Activated T-cell treated with anti-CD3 and anti-CD28 coated beads, Interleukin-2, amount 50 U/mL, for 4 hours (primary cell): Measurements from ENCODE around the gene ISG15. TPM values are rescaled to one million over a fixed set of nuclear protein-coding genes. Genes with fewer than 3 reads are reported as not detected.

Experiments
- ATAC-seq, 2 donors: fragments of 200-7000 bp; cut with Tn5 transposase; one replicate each; pipeline ENCODE4 v1.10.0; 2021
- DNase-seq: peaks from one replicate; pipeline ENCODE4 v3.0.0-alpha.2; 2020
- H3K27me3 Mint-ChIP-seq: one replicate; pipeline ENCODE4 v1.8.0; 2021; ENCODE audit warnings: low read depth, mixed read lengths
- H3K36me3 Mint-ChIP-seq: one replicate; pipeline ENCODE4 v1.8.0; 2022; ENCODE audit warnings: mixed read lengths; ENCODE audit not compliant: insufficient read depth
- H3K4me1 Mint-ChIP-seq: one replicate; pipeline ENCODE4 v1.8.0; 2021; ENCODE audit warnings: low read depth, mixed read lengths
- H3K4me3 Mint-ChIP-seq: one replicate; pipeline ENCODE4 v1.8.0; 2021; ENCODE audit warnings: mild to moderate bottlenecking, moderate library complexity, mixed read lengths
- H3K9me3 Mint-ChIP-seq: one replicate; pipeline ENCODE4 v1.8.0; 2021; ENCODE audit warnings: mixed read lengths
- total RNA-seq, 3 donors: library from RNA; stranded (reverse); gene quantifications; one replicate each; pipeline ENCODE4 v1.2.1, GENCODE V29; 2021

Gene ISG15
- total RNA-seq: 10 to 100 TPM; 22.3 to 23.7 (median 22.9) TPM

DNA sequence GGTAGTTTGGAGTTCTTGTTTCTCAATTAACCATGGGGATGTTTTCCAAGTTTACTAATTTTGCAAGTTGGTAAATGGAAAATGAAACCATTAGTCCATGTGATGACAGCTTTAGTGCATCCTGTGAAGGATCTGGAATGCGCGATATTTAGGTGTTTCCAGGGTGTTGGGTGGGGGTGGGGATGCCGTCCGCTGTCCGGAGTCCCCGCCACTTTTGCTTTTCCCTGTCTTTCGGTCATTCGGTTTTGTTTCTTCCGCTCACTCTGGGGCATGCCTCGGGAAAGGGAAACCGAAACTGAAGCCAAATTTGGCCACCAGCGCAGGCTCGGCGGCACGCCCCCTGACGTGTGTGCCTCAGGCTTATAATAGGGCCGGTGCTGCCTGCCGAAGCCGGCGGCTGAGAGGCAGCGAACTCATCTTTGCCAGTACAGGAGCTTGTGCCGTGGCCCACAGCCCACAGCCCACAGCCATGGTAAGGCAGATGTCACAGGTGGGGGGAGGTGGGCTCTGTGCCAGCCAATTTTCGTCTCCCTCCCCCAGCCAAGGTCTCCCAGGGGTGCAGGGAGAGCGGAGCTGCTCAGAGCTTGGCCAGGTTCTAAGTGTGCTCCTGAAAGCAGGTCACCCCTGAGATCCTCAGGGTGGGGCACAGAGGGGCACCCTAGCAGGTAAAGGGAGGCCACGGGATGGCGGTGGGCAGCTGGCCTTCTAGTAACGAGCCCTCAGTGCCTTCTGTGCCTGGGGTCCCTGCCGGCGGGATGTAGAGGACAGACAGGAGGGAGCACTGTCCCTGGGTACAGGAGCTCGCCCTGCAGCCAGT lies at the start of gene ISG15:
ISG15 (plus strand) TSS at position 393 of the 817 bp plus-strand sequence; CDS start at position 470, 77 bp downstream.
- peaks cover 4% of the 10 kb centered on the region for H3K27me3 Mint-ChIP-seq
- peak; percentile 86 for DNase-seq
- H3K36me3 Mint-ChIP-seq: peaks cover 2% of the 10 kb centered on the region
- ATAC-seq: peak; percentile 92
- peak within 1 kb of the TSS; percentile 91 for H3K4me3 Mint-ChIP-seq
- no peaks in the 10 kb centered on the region for H3K9me3 Mint-ChIP-seq
- H3K4me1 Mint-ChIP-seq: peaks cover 37% of the 10 kb centered on the region

GRCh38 chr1:963746-964525 lies 49.4 kb upstream of the ISG15 start:
- no peaks in the 10 kb centered on the region for H3K9me3 Mint-ChIP-seq
- DNase-seq (no peak), ATAC-seq (no peak)
- H3K36me3 Mint-ChIP-seq: no peaks in the 10 kb centered on the region
- no peaks in the 10 kb centered on the region for H3K27me3 Mint-ChIP-seq
- no peak overlapping the region for H3K4me3 Mint-ChIP-seq
- H3K4me1 Mint-ChIP-seq: peaks cover 15% of the 10 kb centered on the region

- H3K36me3 Mint-ChIP-seq: no peaks in the 10 kb centered on the region
- H3K4me3 Mint-ChIP-seq: no peak overlapping the region
- H3K4me1 Mint-ChIP-seq: peaks cover 13% of the 10 kb centered on the region
Measured at GRCh38 chr1:964691-965525, 48.4 kb upstream of the ISG15 start.

GRCh38 chr1:965526-966134 lies 47.7 kb upstream of the ISG15 start:
- H3K4me1 Mint-ChIP-seq: peaks cover 10% of the 10 kb centered on the region
- ATAC-seq: no peak
- no peaks in the 10 kb centered on the region for H3K9me3 Mint-ChIP-seq
- no peaks in the 10 kb centered on the region for H3K27me3 Mint-ChIP-seq
- no peak for DNase-seq
- peak overlapping the region; percentile 54 for H3K4me3 Mint-ChIP-seq
- no peaks in the 10 kb centered on the region for H3K36me3 Mint-ChIP-seq

More at GRCh38 chr1:964691-965525, 48.4 kb upstream of the ISG15 start:
- DNase-seq (no peak), ATAC-seq (no peak)
- no peaks in the 10 kb centered on the region for H3K27me3 Mint-ChIP-seq
- no peaks in the 10 kb centered on the region for H3K9me3 Mint-ChIP-seq

DNA sequence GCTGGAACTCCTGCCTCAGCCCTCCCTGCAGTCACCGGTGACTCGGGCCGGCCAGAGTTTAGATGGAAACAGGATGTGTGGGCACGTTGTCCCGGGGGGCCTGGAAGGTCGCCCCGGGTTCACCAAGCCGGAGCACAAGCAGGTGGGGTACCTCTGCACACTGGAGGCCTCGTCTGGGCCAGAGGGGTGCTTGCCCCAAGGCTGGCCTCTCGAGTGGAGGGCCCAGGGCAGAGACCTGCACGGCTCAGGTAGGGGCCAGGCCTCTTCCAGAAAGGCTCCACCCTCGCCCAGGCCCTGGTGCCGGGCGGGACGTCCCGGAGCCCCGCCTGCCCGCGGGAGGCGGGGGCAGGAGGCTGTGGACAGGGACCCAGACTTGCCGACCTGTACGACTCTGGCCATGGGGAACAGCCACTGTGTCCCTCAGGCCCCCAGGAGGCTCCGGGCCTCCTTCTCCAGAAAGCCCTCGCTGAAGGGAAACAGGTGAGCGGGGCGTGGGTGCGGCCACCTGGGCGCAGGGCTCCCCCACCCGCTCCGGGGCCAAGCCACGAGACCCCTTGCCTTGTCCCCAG lies 47.1 kb upstream of the ISG15 start, which contains the start of gene PLEKHN1:
PLEKHN1 (plus strand) TSS at position 348 of the 569 bp plus-strand sequence; CDS start at position 398, 50 bp downstream.
- DNase-seq (no peak), ATAC-seq (peak; percentile 44 to 51)
- Mint-ChIP-seq H3K27me3 (no peaks in the 10 kb centered on the region), H3K4me3 (peak within 1 kb of the TSS; percentile 82), H3K9me3 (no peaks in the 10 kb centered on the region), H3K36me3 (no peaks in the 10 kb centered on the region), H3K4me1 (peaks cover 10% of the 10 kb centered on the region)

- H3K4me1 Mint-ChIP-seq: peaks cover 6% of the 10 kb centered on the region
- H3K9me3 Mint-ChIP-seq: no peaks in the 10 kb centered on the region
- ATAC-seq: peak; percentile 95 to 97
- DNase-seq: peak; percentile 85
- peak overlapping the region; percentile 82 for H3K4me3 Mint-ChIP-seq
- H3K27me3 Mint-ChIP-seq: peaks cover 4% of the 10 kb centered on the region
- H3K36me3 Mint-ChIP-seq: no peaks in the 10 kb centered on the region
Measured at GRCh38 chr1:966704-967300, 46.5 kb upstream of the ISG15 start.

- no peaks in the 10 kb centered on the region for H3K36me3 Mint-ChIP-seq
- peaks cover 6% of the 10 kb centered on the region for H3K4me1 Mint-ChIP-seq
- peaks cover 4% of the 10 kb centered on the region for H3K27me3 Mint-ChIP-seq
- H3K4me3 Mint-ChIP-seq: no peak overlapping the region
- DNase-seq (no peak), ATAC-seq (no peak)
- H3K9me3 Mint-ChIP-seq: no peaks in the 10 kb centered on the region
Measured at GRCh38 chr1:967466-968343, 45.6 kb upstream of the ISG15 start.

DNA sequence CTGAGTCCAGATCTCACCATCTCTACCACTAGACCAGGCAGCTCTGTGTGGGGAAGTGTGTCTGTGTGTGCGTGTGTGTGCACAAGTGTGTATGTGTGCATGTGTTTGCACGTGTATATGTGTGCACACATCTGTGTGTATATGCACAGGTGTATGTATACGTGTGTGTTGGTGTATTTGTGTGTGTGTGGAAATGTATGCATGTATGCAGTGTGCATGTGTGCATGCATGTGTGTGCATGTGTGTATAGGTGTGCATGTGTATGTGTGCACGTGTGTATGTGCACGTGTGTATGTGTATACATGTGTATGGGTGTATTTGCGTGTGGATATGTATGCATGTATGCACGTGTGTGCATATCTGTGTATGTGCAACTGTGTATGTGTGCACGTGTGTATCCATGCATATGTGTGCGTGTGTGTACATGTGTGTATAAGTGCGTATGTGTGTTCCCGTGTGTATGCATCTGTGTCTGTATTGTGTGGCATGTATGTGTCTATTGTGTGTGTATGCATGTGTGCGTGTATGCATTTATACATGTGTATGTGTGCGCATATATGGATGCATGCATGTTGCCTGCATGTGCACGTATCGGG lies 43.9 kb upstream of the ISG15 start:
- ATAC-seq (no peak), DNase-seq (no peak)
- no peaks in the 10 kb centered on the region for H3K36me3 Mint-ChIP-seq
- no peak overlapping the region for H3K4me3 Mint-ChIP-seq
- peaks cover 6% of the 10 kb centered on the region for H3K27me3 Mint-ChIP-seq
- H3K9me3 Mint-ChIP-seq: no peaks in the 10 kb centered on the region
- peaks cover 6% of the 10 kb centered on the region for H3K4me1 Mint-ChIP-seq

DNA sequence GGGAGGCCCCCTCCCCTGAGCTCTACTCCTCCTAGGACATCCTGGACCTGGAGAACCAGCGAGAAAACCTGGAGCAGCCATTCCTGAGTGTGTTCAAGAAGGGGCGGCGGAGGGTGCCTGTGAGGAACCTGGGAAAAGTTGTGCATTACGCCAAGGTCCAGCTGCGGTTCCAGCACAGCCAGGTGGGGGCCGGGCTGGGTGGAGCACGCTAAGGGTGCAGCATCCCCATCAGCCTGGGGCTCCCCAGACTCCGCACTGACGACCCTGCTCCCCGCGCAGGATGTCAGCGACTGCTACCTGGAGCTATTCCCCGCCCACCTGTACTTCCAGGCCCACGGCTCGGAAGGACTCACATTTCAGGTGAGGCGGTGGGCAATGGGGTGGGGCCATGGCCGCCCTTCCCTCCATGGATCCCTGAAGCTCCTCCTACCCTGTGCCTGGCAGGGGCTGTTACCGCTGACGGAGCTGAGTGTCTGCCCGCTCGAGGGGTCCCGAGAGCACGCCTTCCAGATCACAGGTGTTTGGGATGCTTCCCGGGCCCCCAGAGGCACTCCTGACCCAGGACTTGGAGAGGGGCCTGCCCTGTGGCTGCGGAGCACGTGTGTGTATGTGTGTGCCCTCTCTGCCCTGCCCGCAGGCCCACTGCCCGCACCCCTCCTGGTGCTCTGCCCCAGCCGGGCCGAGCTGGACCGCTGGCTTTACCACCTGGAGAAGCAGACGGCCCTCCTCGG lies 42.9 kb upstream of the ISG15 start:
- Mint-ChIP-seq H3K36me3 (no peaks in the 10 kb centered on the region), H3K9me3 (no peaks in the 10 kb centered on the region), H3K4me3 (no peak overlapping the region), H3K4me1 (peaks cover 6% of the 10 kb centered on the region), H3K27me3 (peaks cover 9% of the 10 kb centered on the region)
- ATAC-seq: no peak
- DNase-seq: no peak

DNA sequence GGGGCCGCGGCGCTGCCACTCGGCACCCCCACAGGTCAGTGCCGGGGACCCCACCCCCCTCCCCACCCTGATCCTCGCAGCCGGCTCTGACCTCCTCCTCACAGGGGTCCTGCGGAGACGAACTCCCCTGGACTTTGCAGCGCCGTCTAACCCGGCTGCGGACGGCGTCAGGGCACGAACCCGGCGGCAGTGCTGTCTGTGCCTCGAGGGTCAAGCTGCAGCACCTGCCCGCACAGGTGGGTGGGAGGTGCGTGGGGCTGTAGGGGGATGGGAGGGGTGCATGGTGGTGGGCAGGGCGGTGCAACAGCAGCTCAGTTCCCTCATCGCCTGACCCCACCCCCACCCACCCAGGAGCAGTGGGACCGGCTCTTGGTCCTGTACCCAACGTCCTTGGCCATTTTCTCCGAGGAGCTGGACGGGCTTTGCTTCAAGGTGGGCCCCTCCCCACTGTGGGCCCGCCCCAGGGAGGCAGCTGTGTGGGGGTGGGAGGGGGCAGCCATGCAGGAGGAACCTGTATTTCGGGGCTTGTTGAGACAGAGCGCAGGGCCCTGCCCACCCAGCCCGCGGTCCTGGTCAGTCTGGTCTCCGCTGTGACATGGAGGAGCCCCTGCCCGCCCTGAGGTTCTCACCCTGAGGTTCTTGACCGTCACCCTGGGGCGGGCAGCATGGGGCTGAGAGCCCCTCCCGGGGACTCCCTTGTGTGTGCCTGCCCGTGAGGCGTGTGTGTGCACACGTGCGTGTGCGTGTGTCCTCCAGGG lies 42.1 kb upstream of the ISG15 start:
- no peaks in the 10 kb centered on the region for H3K36me3 Mint-ChIP-seq
- DNase-seq (no peak), ATAC-seq (no peak)
- peaks cover 14% of the 10 kb centered on the region for H3K27me3 Mint-ChIP-seq
- no peak overlapping the region for H3K4me3 Mint-ChIP-seq
- H3K9me3 Mint-ChIP-seq: no peaks in the 10 kb centered on the region
- H3K4me1 Mint-ChIP-seq: peaks cover 5% of the 10 kb centered on the region

- Mint-ChIP-seq H3K4me1 (peaks cover 5% of the 10 kb centered on the region), H3K4me3 (no peak overlapping the region), H3K36me3 (no peaks in the 10 kb centered on the region), H3K27me3 (peaks cover 14% of the 10 kb centered on the region), H3K9me3 (no peaks in the 10 kb centered on the region)
- DNase-seq: no peak
- ATAC-seq: no peak
Measured at GRCh38 chr1:971751-972506, 41.4 kb upstream of the ISG15 start.
